ENCODE results near the gene CLP1.

DNA sequence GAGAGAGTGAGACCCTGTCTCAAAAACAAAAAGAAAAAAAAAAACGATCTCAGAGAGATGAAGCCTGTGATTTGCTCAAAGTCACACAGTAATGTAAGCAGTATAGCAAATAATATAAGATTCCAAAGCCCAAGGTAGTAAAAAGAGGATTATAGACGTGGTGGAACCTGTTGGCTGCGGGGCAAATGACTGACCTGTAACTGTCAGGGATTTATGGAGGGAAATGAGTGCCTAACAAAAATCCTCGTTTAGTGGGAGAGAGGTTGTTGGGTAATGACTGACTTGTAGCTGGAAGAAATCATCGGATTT lies 723 bp upstream of the CLP1 start:
- TF ChIP-seq EZH2 (IDR thresholded peaks at IDR 0.05; ENCODE audit: insufficient read depth, poor library complexity, severe bottlenecking) (no peak), EZH2phosphoT487 (IDR thresholded peaks at IDR 0.05; ENCODE audit: insufficient read depth, low read depth) (no peak)
